Chondrocyte (in vitro differentiated cells): ENCODE results near the gene PRXL2A. TPM values are rescaled to one million over a fixed set of nuclear protein-coding genes. Genes with fewer than 3 reads are reported as not detected.

Experiments
- DNase-seq: peaks from one replicate; pipeline ENCODE4 v3.0.0; 2021; ENCODE audit warnings: mixed read lengths, low spot score
- H3K27ac Mint-ChIP-seq: one replicate; pipeline ENCODE4 v1.8.0; 2021; ENCODE audit warnings: mild to moderate bottlenecking, moderate library complexity, mixed read lengths; ENCODE audit not compliant: unreplicated experiment
- H3K27me3 Mint-ChIP-seq: 2 replicates; pipeline ENCODE4 v1.8.0; 2021; ENCODE audit warnings: low read depth, mixed read lengths
- H3K36me3 Mint-ChIP-seq: 2 replicates; pipeline ENCODE4 v1.8.0; 2021; ENCODE audit warnings: low read depth, mixed read lengths
- H3K4me1 Mint-ChIP-seq: 2 replicates; pipeline ENCODE4 v1.8.0; 2021; ENCODE audit warnings: low read depth, mild to moderate bottlenecking, mixed read lengths
- H3K4me3 Mint-ChIP-seq: one replicate; pipeline ENCODE4 v1.8.0; 2021; ENCODE audit warnings: mild to moderate bottlenecking, moderate library complexity, mixed read lengths; ENCODE audit not compliant: unreplicated experiment
- H3K9me3 Mint-ChIP-seq: 2 replicates; pipeline ENCODE4 v1.8.0; 2021; ENCODE audit warnings: low read depth, mixed read lengths
- CTCF ChIP-seq: fragments of 200-600 bp; sonication (generic); IDR thresholded peaks from 2 replicates; pipeline ENCODE4 v1.5.0; 2021; ENCODE audit warnings: antibody characterized with exemption, mild to moderate bottlenecking, moderate library complexity
- total RNA-seq: library from RNA; stranded (reverse); gene quantifications from 3 replicates; pipeline ENCODE4 v1.2.1, GENCODE V29; 2021

Gene PRXL2A
- total RNA-seq, 1 donor from 2014 or later: 86.9 TPM

DNA sequence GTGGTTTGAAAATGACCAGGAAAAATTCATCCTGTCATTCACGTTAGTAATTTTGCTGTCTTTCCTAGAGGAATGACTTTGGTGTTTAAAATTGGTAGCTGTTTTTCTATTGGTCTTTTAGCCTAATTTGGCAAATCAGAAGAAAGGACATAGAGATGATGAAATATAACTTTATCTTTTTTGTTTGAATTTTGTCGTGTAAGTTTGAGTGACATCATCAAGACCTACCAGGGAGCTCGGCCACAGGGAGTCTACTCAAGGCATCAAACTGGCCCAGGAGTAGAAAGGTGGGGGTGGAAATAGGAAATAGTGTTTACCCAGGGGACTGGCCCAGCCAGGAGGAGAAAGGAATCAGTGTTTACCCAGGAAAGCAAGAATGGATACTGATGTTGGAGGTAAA, 24.8 kb downstream of the PRXL2A start:
- no peak for DNase-seq
- no peak overlapping the region for H3K27ac Mint-ChIP-seq
- no peaks in the 10 kb centered on the region for H3K9me3 Mint-ChIP-seq
- no peak overlapping the region for H3K4me3 Mint-ChIP-seq
- no peak for TF ChIP-seq CTCF
- H3K4me1 Mint-ChIP-seq: peaks cover 4% of the 10 kb centered on the region
- H3K36me3 Mint-ChIP-seq: peaks cover 23% of the 10 kb centered on the region
- H3K27me3 Mint-ChIP-seq: no peaks in the 10 kb centered on the region

- H3K4me3 Mint-ChIP-seq: no peak overlapping the region
- peaks cover 11% of the 10 kb centered on the region for H3K36me3 Mint-ChIP-seq
- H3K27me3 Mint-ChIP-seq: no peaks in the 10 kb centered on the region
- no peak overlapping the region for H3K27ac Mint-ChIP-seq
- no peaks in the 10 kb centered on the region for H3K9me3 Mint-ChIP-seq
- no peak for DNase-seq
- TF ChIP-seq CTCF: no peak
- H3K4me1 Mint-ChIP-seq: no peaks in the 10 kb centered on the region
Measured at GRCh38 chr10:80436446-80437098, 28.2 kb downstream of the PRXL2A start.

- Mint-ChIP-seq H3K9me3 (no peaks in the 10 kb centered on the region), H3K27me3 (no peaks in the 10 kb centered on the region), H3K4me3 (no peak overlapping the region), H3K36me3 (peaks cover 6% of the 10 kb centered on the region), H3K4me1 (no peaks in the 10 kb centered on the region), H3K27ac (no peak overlapping the region)
- TF ChIP-seq CTCF: no peak
- no peak for DNase-seq
Measured at GRCh38 chr10:80437227-80437626, 28.9 kb downstream of the PRXL2A start.

GRCh38 chr10:80441831-80442230, 33.5 kb downstream of the PRXL2A start:
- Mint-ChIP-seq H3K4me3 (no peak overlapping the region), H3K27ac (no peak overlapping the region), H3K36me3 (no peaks in the 10 kb centered on the region), H3K9me3 (no peaks in the 10 kb centered on the region), H3K4me1 (peaks cover 16% of the 10 kb centered on the region), H3K27me3 (no peaks in the 10 kb centered on the region)
- DNase-seq: no peak
- no peak for TF ChIP-seq CTCF

- TF ChIP-seq CTCF: no peak
- H3K4me3 Mint-ChIP-seq: no peak overlapping the region
- no peaks in the 10 kb centered on the region for H3K36me3 Mint-ChIP-seq
- peaks cover 16% of the 10 kb centered on the region for H3K4me1 Mint-ChIP-seq
- no peaks in the 10 kb centered on the region for H3K9me3 Mint-ChIP-seq
- H3K27me3 Mint-ChIP-seq: peaks cover 4% of the 10 kb centered on the region
- no peak overlapping the region for H3K27ac Mint-ChIP-seq
- DNase-seq: no peak
Measured at GRCh38 chr10:80442879-80443278, 34.5 kb downstream of the PRXL2A start.
